ENCODE data around the gene SLC34A3. TPM values are rescaled to one million over a fixed set of nuclear protein-coding genes. Genes with fewer than 3 reads are reported as not detected.

The SLC34A3 gene
- total RNA-seq, 2 experiments from 2014 or later = not detected

GRCh38 chr9:137216188-137216965, 14.3 kb upstream of the SLC34A3 start:
- CTCF ChIA-PET = interaction anchor here (0.9 kb wide), 1 partner anchor 20 kb away, joined by 3 read pairs; no protein-coding TSS in a partner anchor
- ATAC-seq = no peak
- H3K27ac Mint-ChIP-seq = no peak overlapping the region

GRCh38 chr9:137217276-137218211, 13.2 kb upstream of the SLC34A3 start:
- Mint-ChIP-seq H3K27ac (no peak overlapping the region), H3K27me3 (no peaks in the 10 kb centered on the region), H3K36me3 (no peaks in the 10 kb centered on the region), H3K4me3 (no peak overlapping the region), H3K4me1 (no peaks in the 10 kb centered on the region), H3K9me3 (ENCODE audit: low read depth) (no peaks in the 10 kb centered on the region)
- CTCF ChIA-PET = interaction anchor here (0.9 kb wide), 1 partner anchor 19 kb away, joined by 3 read pairs; no protein-coding TSS in a partner anchor
- ATAC-seq = no peak
- DNase-seq = no peak

More at GRCh38 chr9:137216188-137216965, 14.3 kb upstream of the SLC34A3 start:
- Mint-ChIP-seq H3K27me3 (no peaks in the 10 kb centered on the region), H3K4me3 (no peak overlapping the region), H3K9me3 (ENCODE audit: low read depth) (no peaks in the 10 kb centered on the region), H3K36me3 (no peaks in the 10 kb centered on the region), H3K4me1 (no peaks in the 10 kb centered on the region)
- DNase-seq = no peak

GRCh38 chr9:137218212-137218753, 12.4 kb upstream of the SLC34A3 start:
- no peak for ATAC-seq
- CTCF ChIA-PET = no interaction called here
- Mint-ChIP-seq H3K9me3 (ENCODE audit: low read depth) (no peaks in the 10 kb centered on the region), H3K27me3 (no peaks in the 10 kb centered on the region), H3K4me3 (no peak overlapping the region), H3K4me1 (peaks cover 4% of the 10 kb centered on the region), H3K36me3 (no peaks in the 10 kb centered on the region), H3K27ac (no peak overlapping the region)
- no peak for DNase-seq

GRCh38 chr9:137218754-137219271, 11.9 kb upstream of the SLC34A3 start:
- CTCF ChIA-PET = interaction anchor here (1.0 kb wide), 1 partner anchor 18 kb away, joined by 3 read pairs; no protein-coding TSS in a partner anchor
- no peak overlapping the region for H3K4me3 Mint-ChIP-seq
- peaks cover 4% of the 10 kb centered on the region for H3K4me1 Mint-ChIP-seq
- no peak overlapping the region for H3K27ac Mint-ChIP-seq
- DNase-seq = no peak
- H3K36me3 Mint-ChIP-seq = no peaks in the 10 kb centered on the region
- H3K9me3 Mint-ChIP-seq (ENCODE audit: low read depth) = no peaks in the 10 kb centered on the region
- no peaks in the 10 kb centered on the region for H3K27me3 Mint-ChIP-seq
- ATAC-seq = no peak

GRCh38 chr9:137219757-137220316, 10.9 kb upstream of the SLC34A3 start:
- ATAC-seq = no peak
- DNase-seq = no peak
- H3K36me3 Mint-ChIP-seq = no peaks in the 10 kb centered on the region
- no peak overlapping the region for H3K27ac Mint-ChIP-seq
- H3K4me1 Mint-ChIP-seq = peaks cover 11% of the 10 kb centered on the region
- no peak overlapping the region for H3K4me3 Mint-ChIP-seq
- H3K9me3 Mint-ChIP-seq (ENCODE audit: low read depth) = no peaks in the 10 kb centered on the region
- CTCF ChIA-PET = interaction anchor here (0.6 to 1.1 kb wide), 4 partner anchors 15 to 65 kb away, joined by 3 to 5 read pairs (median 3); partner anchors contain the start of genes NDOR1 and TMEM203
- no peaks in the 10 kb centered on the region for H3K27me3 Mint-ChIP-seq

GRCh38 chr9:137220317-137221094, 10.2 kb upstream of the SLC34A3 start:
- DNase-seq (no peak), ATAC-seq (no peak)
- H3K9me3 Mint-ChIP-seq (ENCODE audit: low read depth) = no peaks in the 10 kb centered on the region
- no peak overlapping the region for H3K27ac Mint-ChIP-seq
- no peaks in the 10 kb centered on the region for H3K36me3 Mint-ChIP-seq
- CTCF ChIA-PET = interaction anchor here (0.6 to 1.1 kb wide), 5 partner anchors 15 to 65 kb away, joined by 3 to 5 read pairs (median 3); partner anchors contain the start of genes NDOR1 and TMEM203
- peaks cover 15% of the 10 kb centered on the region for H3K4me1 Mint-ChIP-seq
- no peak overlapping the region for H3K4me3 Mint-ChIP-seq
- no peaks in the 10 kb centered on the region for H3K27me3 Mint-ChIP-seq

GRCh38 chr9:137221095-137221505, 9.6 kb upstream of the SLC34A3 start:
- H3K4me3 Mint-ChIP-seq = no peak overlapping the region
- CTCF ChIA-PET = interaction anchor here (1.0 to 1.1 kb wide), 2 partner anchors 16 to 32 kb away, joined by 3 to 5 read pairs; no protein-coding TSS in a partner anchor

GRCh38 chr9:137221506-137222111, 9.1 kb upstream of the SLC34A3 start:
- ATAC-seq (no peak), DNase-seq (no peak)
- Mint-ChIP-seq H3K9me3 (ENCODE audit: low read depth) (no peaks in the 10 kb centered on the region), H3K27me3 (no peaks in the 10 kb centered on the region), H3K36me3 (no peaks in the 10 kb centered on the region), H3K4me3 (no peak overlapping the region), H3K27ac (no peak overlapping the region), H3K4me1 (peaks cover 16% of the 10 kb centered on the region)
- CTCF ChIA-PET = interaction anchor here (0.7 to 6.8 kb wide), 5 partner anchors 12 to 154 kb away, joined by 3 to 110 read pairs (median 4); partner anchors contain the start of gene TUBB4B

More at GRCh38 chr9:137221095-137221505, 9.6 kb upstream of the SLC34A3 start:
- DNase-seq (no peak), ATAC-seq (no peak)
- no peaks in the 10 kb centered on the region for H3K9me3 Mint-ChIP-seq (ENCODE audit: low read depth)
- peaks cover 16% of the 10 kb centered on the region for H3K4me1 Mint-ChIP-seq
- no peaks in the 10 kb centered on the region for H3K36me3 Mint-ChIP-seq
- H3K27me3 Mint-ChIP-seq = no peaks in the 10 kb centered on the region
- H3K27ac Mint-ChIP-seq = no peak overlapping the region

- DNase-seq = no peak
- CTCF ChIA-PET = interaction anchor here (0.6 to 6.8 kb wide), 18 partner anchors 8 to 159 kb away, joined by 3 to 110 read pairs (median 4); partner anchors contain the start of genes ANAPC2, SSNA1, TPRN and TUBB4B
- H3K4me1 Mint-ChIP-seq = peaks cover 16% of the 10 kb centered on the region
- H3K27ac Mint-ChIP-seq = peak within 1 kb of the TSS; percentile 72
- no peaks in the 10 kb centered on the region for H3K36me3 Mint-ChIP-seq
- ATAC-seq = no peak
- no peaks in the 10 kb centered on the region for H3K27me3 Mint-ChIP-seq
- peak within 1 kb of the TSS; percentile 72 for H3K4me3 Mint-ChIP-seq
- H3K9me3 Mint-ChIP-seq (ENCODE audit: low read depth) = no peaks in the 10 kb centered on the region
These were observed 8.3 kb upstream of the SLC34A3 start, which contains the start of gene RNF208 for GRCh38 chr9:137222190-137223077. Gene RNF208 (minus strand): TSS chr9:137222240. CDS start chr9:137221212, 1,028 bp downstream.

GRCh38 chr9:137223078-137223970, 7.4 kb upstream of the SLC34A3 start:
- peak; percentile 91 for ATAC-seq

More at GRCh38 chr9:137223078-137223970, 7.4 kb upstream of the SLC34A3 start:
- no peaks in the 10 kb centered on the region for H3K36me3 Mint-ChIP-seq
- H3K4me3 Mint-ChIP-seq = peak overlapping the region; percentile 72
- H3K27ac Mint-ChIP-seq = peak overlapping the region; percentile 72
- no peaks in the 10 kb centered on the region for H3K9me3 Mint-ChIP-seq (ENCODE audit: low read depth)
- peaks cover 18% of the 10 kb centered on the region for H3K4me1 Mint-ChIP-seq
- CTCF ChIA-PET = interaction anchor here (0.8 to 6.8 kb wide), 18 partner anchors 9 to 177 kb away, joined by 3 to 110 read pairs (median 4); partner anchors contain the start of genes ANAPC2, NPDC1, NRARP and SSNA1
- peak; percentile 99 for DNase-seq
- H3K27me3 Mint-ChIP-seq = no peaks in the 10 kb centered on the region
